Spleen (tissue), 7 donors: Measurements from ENCODE around the gene PAK1.

ENCODE experiments used
- CTCF ChIP-seq, 11 experiments: fragments of 200-600 bp in 7 of 11; fragments of 450-650 bp in 4 of 11; sonication (generic) in 4 of 11; IDR thresholded peaks in 8 of 11; conservative IDR thresholded peaks in 3 of 11; 1 replicate in 7 of 11; 2 replicates in 4 of 11; pipeline versions ENCODE4 v1.4.0 to v1.8.0; 2016 to 2021; ENCODE audit warnings: antibody characterized with exemption in 11 of 11, inconsistent platforms in 4 of 11, mild to moderate bottlenecking in 1 of 11
- POLR2A ChIP-seq, 3 donors: fragments of 450-650 bp; IDR thresholded peaks; one replicate each; pipeline ENCODE4 v1.5.1; 2017; ENCODE audit warnings: antibody characterized with exemption in 3 of 3, mild to moderate bottlenecking in 1 of 3
- POLR2AphosphoS5 ChIP-seq, 3 donors: sonication (generic); formaldehyde crosslinking; IDR thresholded peaks; one replicate each; pipeline ENCODE4 v1.5.1; 2017; ENCODE audit warnings: antibody characterized with exemption in 3 of 3
- donor health status: DM: no; HTN: no; CAD: no; lungs with moderate emphysema.
- donor health status: DM: no; HTN: no; CAD: no.
- donor health status: DM: no; HTN: no; CAD: no.

GRCh38 chr11:77448269-77448668 lies 25.6 kb downstream of the PAK1 start:
- TF ChIP-seq CTCF (IDR thresholded peaks at IDR 0.05 in 8 of 11, conservative IDR thresholded peaks at IDR 0.05 in 3 of 11) (no peak), POLR2A (IDR thresholded peaks at IDR 0.05) (no peak), POLR2AphosphoS5 (IDR thresholded peaks at IDR 0.05) (no peak)
